Measurements from ENCODE around the gene EHHADH.

GRCh38 chr3:185199671-185200070, 54.2 kb downstream of the EHHADH start:
- TF ChIP-seq CTCF (conservative IDR thresholded peaks at IDR 0.05; ENCODE audit: low read length) = peak; percentile 36
- TF ChIP-seq EZH2phosphoT487 (IDR thresholded peaks at IDR 0.05; ENCODE audit: borderline replicate concordance) = no peak
